Measurements from ENCODE around the gene DNAJA3.
A peak's percentile ranks its signal among the peaks of the same experiment; 100 is the strongest.

DNAJA3 gene

DNA sequence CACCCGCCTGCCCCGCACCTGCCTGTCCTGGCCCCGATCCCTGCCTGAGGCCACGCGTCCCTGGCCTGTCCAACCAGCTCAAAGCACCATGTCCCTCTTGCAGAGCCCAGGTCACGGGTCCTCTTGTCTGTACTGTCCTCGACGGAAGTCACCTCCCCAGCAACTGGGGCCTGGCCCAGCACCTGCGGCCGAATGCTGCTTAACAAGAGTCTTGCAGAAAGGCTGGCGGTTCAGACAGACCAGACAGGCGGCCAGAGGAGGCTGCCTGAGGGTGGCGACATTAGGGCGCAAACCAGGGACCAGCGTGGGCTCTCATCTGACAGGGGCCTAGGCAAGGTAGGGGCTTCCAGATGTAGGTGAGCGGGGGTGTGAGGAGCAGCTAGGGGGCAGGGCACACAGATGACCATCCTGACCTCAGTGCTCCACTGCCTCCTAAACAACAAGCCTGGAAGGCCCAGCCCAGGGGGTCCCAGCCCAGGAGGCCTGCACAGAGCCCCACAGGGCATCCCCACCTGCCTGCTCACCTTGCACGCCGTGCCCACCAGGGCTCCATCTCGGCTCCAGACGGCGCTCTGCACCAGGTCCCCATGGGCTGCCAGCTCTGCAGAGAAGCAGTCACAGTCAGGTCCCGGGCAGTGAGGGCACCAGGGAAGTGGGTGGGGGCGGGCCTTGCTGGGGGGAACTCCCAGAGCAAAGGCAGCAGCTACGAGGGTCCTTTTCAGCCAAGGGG lies 20.5 kb upstream of the DNAJA3 start:
- no peak for DNase-seq

- no peak for DNase-seq
Observed at GRCh38 chr16:4407543-4408322, 17.9 kb upstream of the DNAJA3 start.

DNA sequence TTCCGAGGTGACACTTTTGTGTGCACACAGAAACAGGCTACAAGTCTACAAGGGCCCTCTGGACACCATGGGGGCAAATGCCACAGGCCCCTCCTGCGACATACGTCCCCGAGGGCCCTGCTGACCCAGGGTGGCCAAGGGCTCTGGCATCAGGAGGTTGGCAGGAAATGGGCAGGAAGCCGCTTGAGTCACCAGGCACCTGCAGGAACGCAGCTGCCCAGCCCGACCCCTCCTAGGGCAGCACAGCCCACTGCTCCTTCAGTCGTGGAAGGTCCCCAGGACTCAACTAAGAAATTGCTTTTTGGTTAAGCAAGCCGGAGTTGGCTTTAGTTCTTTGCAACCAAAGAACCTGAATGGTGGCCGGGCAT lies 17.4 kb upstream of the DNAJA3 start:
- DNase-seq: no peak

DNA sequence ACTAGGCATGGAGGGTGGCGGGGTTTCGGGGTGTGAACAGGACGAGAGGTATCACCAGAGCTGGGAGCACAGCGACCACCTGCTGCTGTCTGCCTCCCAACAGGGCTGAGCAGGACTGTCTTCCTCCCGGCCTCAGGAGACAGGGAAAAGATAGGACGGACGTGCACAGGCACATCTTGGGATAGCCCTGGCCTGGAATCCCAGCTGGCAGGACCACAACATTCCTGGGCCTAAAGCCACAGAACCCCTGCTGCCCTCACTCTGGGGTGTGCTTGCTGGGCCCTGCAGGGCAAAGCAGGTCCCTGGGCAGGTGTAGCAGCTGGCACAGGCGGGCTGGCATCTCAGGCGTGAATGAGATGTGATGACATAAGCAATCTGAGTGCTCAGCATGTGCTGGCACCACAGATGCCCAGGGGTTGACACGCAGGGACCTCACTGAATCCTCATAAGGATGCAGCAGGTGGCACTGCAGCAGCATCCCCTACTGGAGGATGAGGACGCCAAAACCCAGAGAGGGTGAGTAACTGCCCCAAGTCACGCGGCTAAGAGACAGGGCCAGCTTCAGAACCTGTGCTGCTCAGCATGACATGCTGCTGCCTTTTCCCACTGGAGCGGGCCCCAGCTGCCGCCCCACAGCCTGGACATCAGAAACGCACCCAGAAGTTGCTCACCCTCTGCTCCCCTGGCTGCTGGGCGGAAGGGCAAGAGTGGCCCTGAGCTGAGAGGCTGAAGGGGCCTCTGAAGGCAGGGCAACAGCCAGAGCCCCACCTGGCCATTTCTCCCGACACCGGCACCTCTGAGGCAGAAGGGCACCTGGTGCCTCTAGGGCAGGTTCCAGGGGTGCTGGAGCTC lies 16.4 kb upstream of the DNAJA3 start:
- no peak for DNase-seq

- DNase-seq: peak; percentile 34
Observed at GRCh38 chr16:4410335-4411075, 15.2 kb upstream of the DNAJA3 start.

DNA sequence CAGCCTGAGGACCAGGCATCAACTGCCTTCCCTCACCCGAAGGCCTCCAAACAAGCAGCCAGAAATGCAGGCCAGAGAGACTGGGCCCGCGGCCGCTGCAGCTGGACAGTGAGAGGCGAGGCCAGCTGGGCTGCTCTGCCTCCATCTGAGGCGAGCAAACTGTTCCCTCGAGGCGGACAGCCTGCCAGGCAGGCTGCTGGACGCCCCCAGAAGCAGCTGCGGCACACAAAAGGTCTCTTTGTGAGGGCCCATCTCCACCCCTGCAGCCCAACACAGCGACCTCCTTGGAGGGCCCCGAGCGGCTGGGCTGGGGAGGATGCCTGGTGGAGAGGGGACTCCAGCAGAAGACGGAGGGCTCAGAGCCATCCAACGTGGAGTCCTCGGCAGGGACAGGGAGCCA lies 14.0 kb upstream of the DNAJA3 start:
- DNase-seq: peak; percentile 41

DNA sequence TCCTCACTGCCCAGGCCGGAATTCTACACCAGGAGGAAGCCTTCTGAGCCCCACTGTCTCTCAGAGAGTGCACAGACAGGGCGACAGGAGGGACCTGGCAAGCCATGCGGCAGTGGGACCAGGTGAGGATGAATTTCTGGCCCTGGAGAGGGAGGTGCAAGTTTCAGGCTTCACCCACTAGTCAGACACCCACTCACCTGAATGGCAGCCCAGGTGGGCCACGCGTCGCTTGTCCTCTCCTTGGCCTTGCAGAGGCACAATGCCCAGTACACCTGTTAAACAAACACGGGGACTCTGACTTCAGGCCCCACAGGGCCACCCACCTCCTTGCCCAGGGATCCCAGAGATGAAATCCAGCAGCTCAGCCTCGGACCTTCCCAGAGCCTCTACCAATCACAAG lies 13.5 kb upstream of the DNAJA3 start:
- no peak for DNase-seq

DNA sequence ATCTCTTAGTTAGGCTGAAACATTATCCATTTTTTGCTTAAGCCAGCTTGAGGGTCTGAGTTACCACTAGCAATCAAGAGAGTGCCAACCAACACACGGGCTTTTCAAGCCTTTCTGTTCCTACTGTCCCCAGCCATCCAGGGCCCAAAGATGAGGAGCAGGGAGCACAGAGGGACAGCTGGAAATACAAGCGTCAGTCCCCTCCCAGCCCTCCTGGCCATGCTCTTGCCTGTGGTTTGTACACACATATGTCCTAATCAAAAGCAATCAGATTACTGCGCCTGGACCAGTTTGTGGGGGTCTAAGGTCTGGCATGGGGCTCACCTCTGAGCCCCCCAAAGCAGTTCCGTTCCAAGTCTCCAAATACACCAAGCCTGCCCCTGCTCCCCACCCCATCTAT lies 12.8 kb upstream of the DNAJA3 start:
- no peak for DNase-seq

GRCh38 chr16:4414187-4414917 lies 11.3 kb upstream of the DNAJA3 start:
- no peak for DNase-seq

GRCh38 chr16:4415538-4416199 lies 10.0 kb upstream of the DNAJA3 start:
- peak; percentile 70 for DNase-seq

DNA sequence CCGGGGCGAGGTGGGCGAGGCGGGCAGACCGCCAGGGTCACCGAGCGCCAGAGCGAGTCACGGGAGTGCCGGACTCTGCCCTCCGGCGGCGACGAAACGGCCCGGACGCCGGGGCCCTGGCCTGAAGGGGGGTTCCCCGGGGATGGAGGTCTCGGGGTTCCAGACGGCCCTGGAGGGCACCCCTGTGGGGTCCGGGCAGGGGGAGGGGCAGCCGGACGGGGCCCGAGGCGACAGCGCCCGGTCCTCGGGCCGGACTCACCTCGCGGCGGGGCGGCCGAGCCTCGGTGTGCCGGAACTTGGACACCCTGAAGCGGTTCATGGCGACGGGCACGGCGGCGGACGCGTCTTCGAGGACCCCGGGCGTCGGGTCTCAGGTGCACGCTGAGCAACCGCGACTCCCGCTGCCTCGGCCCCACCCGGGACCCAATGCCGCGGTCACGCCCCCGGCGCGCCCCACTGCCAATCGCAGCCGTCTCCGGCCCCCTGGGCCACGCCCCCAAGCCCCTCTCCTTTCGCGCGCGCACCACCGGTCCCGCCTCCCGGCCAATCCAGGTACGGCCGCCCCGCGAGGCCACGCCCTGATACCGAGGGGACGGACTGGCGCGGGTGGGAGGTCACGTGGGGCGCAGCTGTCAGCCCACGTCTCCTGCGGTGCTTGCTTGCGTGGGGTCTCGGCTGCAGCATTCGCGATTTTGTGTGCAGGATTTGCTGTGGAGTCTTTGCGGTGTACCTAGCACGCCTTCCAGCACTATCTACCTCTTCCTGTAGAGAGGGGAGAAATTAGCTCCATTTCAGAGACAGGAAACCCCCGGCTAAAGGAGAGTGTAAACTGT lies 9.3 kb upstream of the DNAJA3 start, which contains the start of gene CORO7:
Gene CORO7, minus strand, starts transcription at position 397 of the 833 bp plus-strand sequence. Its CDS starts 78 bp downstream, at position 319.
- peak; percentile 90 for DNase-seq

DNA sequence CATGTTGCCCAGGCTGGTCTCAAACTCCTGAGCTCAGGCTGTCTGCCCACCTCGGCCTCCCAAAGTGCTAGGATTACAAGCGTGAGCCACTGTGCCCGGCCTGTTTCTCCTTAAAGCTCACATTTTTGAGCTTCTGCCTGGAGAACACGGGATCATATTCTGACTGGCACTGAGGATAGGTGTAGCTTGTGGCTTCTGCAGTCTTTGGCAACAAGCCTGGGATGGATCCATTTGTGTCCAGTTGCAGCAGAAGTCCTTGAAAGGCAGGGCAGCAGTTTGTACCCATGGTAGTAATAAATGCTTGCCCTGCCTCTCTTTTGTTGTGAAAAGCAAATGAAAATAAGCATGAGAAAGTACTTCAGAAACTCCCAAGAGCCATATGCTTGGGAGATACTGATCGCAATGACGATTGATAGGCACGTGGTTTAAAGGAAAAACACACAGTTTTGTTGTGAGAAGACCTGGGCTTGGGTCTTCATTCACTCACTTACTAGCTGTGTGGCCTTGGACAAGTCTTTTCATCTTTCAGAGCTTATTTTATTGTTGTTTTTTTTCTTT lies 6.2 kb upstream of the DNAJA3 start:
- DNase-seq: no peak

- DNase-seq: no peak
Observed at GRCh38 chr16:4420505-4421105, 5.1 kb upstream of the DNAJA3 start.

- peak; percentile 83 for DNase-seq
Observed at GRCh38 chr16:4426021-4426684, 485 bp downstream of the DNAJA3 start.

- no peak for DNase-seq
Observed at GRCh38 chr16:4426722-4427372, 1.2 kb downstream of the DNAJA3 start.

GRCh38 chr16:4428500-4428899 lies 2.8 kb downstream of the DNAJA3 start:
- DNase-seq: no peak

DNA sequence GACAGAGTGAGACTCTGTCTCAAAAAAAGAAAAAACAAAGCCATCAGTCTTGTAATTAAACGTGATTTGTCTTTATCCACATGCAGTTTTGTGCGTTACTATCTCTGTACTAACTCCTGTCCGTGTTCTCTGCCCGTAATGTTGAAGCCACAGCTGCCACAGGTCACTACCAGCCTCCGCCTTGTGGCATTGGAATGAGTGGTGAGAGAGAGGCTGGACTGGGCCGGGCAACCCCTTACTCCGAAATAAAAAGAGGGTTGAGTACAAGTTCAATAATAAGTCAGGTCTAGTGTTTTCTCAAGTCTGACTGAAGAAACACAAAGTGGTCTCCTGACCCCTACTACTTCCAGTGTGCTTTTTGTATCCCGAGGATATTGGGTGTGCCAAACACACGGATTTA lies 5.4 kb downstream of the DNAJA3 start:
- DNase-seq: no peak

GRCh38 chr16:4433228-4433627 lies 7.6 kb downstream of the DNAJA3 start:
- DNase-seq: no peak

Data from right kidney (tissue), 1 donor.